GM23338 (cell line): ENCODE results near the gene PLEKHG4B. TPM values are rescaled to one million over a fixed set of nuclear protein-coding genes. Genes with fewer than 3 reads are reported as not detected.
"Not testable (repeated sequence)": the region's sequence is repeated elsewhere in the genome, so short reads cannot be mapped to it uniquely, and the experiment has no call there.

Experiments
- ATAC-seq: fragments of 200-7000 bp; cut with Tn5 transposase; 3 replicates; pipeline ENCODE4 v1.9.1; 2020
- DNase-seq: peaks from one replicate; pipeline ENCODE4 v3.0.0-alpha.2; 2015; ENCODE audit warnings: low spot score
- H2AFZ ChIP-seq: fragments of 200-600 bp; sonication (generic); 2 replicates; pipeline ENCODE4 v1.8.0; 2016; ENCODE audit warnings: antibody characterized with exemption, mild to moderate bottlenecking, moderate library complexity
- H3F3A ChIP-seq: fragments of 200-600 bp; sonication (generic); replicated peaks from 2 replicates; pipeline ENCODE4 v1.8.0; 2017; ENCODE audit warnings: antibody characterized with exemption, mixed run types, low read depth
- H3K27ac ChIP-seq: fragments of 200-600 bp; sonication (generic); 2 replicates; pipeline ENCODE4 v1.6.1; 2016; ENCODE audit warnings: low read depth
- H3K27me3 ChIP-seq: fragments of 200-600 bp; sonication (generic); 2 replicates; pipeline ENCODE4 v1.8.0; 2016; ENCODE audit warnings: mild to moderate bottlenecking, mixed run types, moderate library complexity; ENCODE audit not compliant: insufficient read depth
- H3K36me3 ChIP-seq: fragments of 200-600 bp; sonication (generic); 2 replicates; pipeline ENCODE4 v1.8.0; 2016; ENCODE audit warnings: mild to moderate bottlenecking; ENCODE audit not compliant: insufficient read depth
- H3K4me1 ChIP-seq: fragments of 200-600 bp; sonication (generic); 2 replicates; pipeline ENCODE4 v1.8.0; 2016; ENCODE audit warnings: mild to moderate bottlenecking, moderate library complexity; ENCODE audit not compliant: insufficient read depth
- H3K4me2 ChIP-seq: fragments of 200-600 bp; sonication (generic); 2 replicates; pipeline ENCODE4 v1.7.1; 2017; ENCODE audit warnings: mixed run types
- H3K4me3 ChIP-seq: fragments of 200-600 bp; sonication (generic); 2 replicates; pipeline ENCODE4 v1.6.1; 2016; ENCODE audit warnings: mixed run types
- H3K79me2 ChIP-seq: fragments of 200-600 bp; sonication (generic); replicated peaks from 2 replicates; pipeline ENCODE4 v1.8.0; 2017; ENCODE audit warnings: mild to moderate bottlenecking; ENCODE audit not compliant: insufficient read depth
- H3K9me2 ChIP-seq: fragments of 200-600 bp; sonication (generic); 2 replicates; pipeline ENCODE4 v1.8.0; 2017; ENCODE audit not compliant: insufficient read depth
- H4K20me1 ChIP-seq: fragments of 200-600 bp; sonication (generic); replicated peaks from 2 replicates; pipeline ENCODE4 v1.8.0; 2017; ENCODE audit warnings: mild to moderate bottlenecking; ENCODE audit not compliant: insufficient read depth
- H3K27ac Mint-ChIP-seq: 2 replicates; pipeline ENCODE4 v1.8.0; 2020; ENCODE audit warnings: inconsistent platforms, mild to moderate bottlenecking, moderate library complexity, mixed read lengths
- H3K27me3 Mint-ChIP-seq: 3 replicates; pipeline ENCODE4 v1.8.0; 2022; ENCODE audit warnings: low read depth, mild to moderate bottlenecking, moderate library complexity, mixed read lengths, inconsistent platforms; ENCODE audit not compliant: insufficient read depth, poor library complexity
- H3K36me3 Mint-ChIP-seq: 3 replicates; pipeline ENCODE4 v1.8.0; 2021; ENCODE audit warnings: low read depth, mild to moderate bottlenecking, inconsistent platforms, moderate library complexity, mixed read lengths
- H3K4me1 Mint-ChIP-seq: 3 replicates; pipeline ENCODE4 v1.8.0; 2020; ENCODE audit warnings: mild to moderate bottlenecking, inconsistent platforms, mixed read lengths
- H3K4me3 Mint-ChIP-seq: 3 replicates; pipeline ENCODE4 v1.8.0; 2021; ENCODE audit warnings: moderate library complexity, mild to moderate bottlenecking, inconsistent platforms, mixed read lengths
- H3K9me3 Mint-ChIP-seq: 3 replicates; pipeline ENCODE4 v1.8.0; 2020; ENCODE audit warnings: moderate library complexity, mild to moderate bottlenecking, inconsistent platforms, mixed read lengths
- CTCF ChIP-seq, 2 experiments: fragments of 200-600 bp in 1 of 2; sonication (generic) in 1 of 2; conservative IDR thresholded peaks; 2 replicates each; pipeline versions ENCODE4 v1.5.1 to v1.6.1; 2016 to 2017; ENCODE audit warnings: antibody characterized with exemption in 2 of 2, low read depth in 2 of 2, mild to moderate bottlenecking in 2 of 2, moderate library complexity in 1 of 2
- REST ChIP-seq: IDR thresholded peaks from one replicate; pipeline ENCODE4 v1.6.1; 2018; ENCODE audit warnings: antibody characterized with exemption; ENCODE audit not compliant: unreplicated experiment
- polyA plus RNA-seq: library from polyadenylated mRNA; unstranded; fragments of >200 nt; fragmentation: Nextera tagmentation; extraction: Ambion mirVana; gene quantifications from 2 replicates; pipeline ENCODE4 v1.2.1, GENCODE V29; 2016
- total RNA-seq: library from RNA; depleted of rRNA; stranded (reverse); fragments of >200 nt; shearing (Covaris generic); gene quantifications from 2 replicates; pipeline ENCODE4 v1.2.3, GENCODE V29; 2014

The PLEKHG4B gene
- total and polyA plus RNA-seq, 2 experiments from 2014 or later = 33.5 to 54.8 TPM

- H3K4me3 Mint-ChIP-seq, H2AFZ ChIP-seq, ATAC-seq, H3K36me3 ChIP-seq, H3K4me2 ChIP-seq, H4K20me1 ChIP-seq, H3K79me2 ChIP-seq, H3K9me3 Mint-ChIP-seq, H3F3A ChIP-seq, H3K4me1 ChIP-seq, H3K27ac Mint-ChIP-seq, H3K4me3 ChIP-seq, H3K27ac ChIP-seq, DNase-seq, H3K27me3 ChIP-seq: not testable (repeated sequence)
- H3K9me2 ChIP-seq = 0 out of 2 replicates have a peak, but pooled peaks cover 13% of the 10 kb centered on the region
- Mint-ChIP-seq H3K4me1 (peaks cover 28% of the 10 kb centered on the region), H3K27me3 (peaks cover 11% of the 10 kb centered on the region), H3K36me3 (peaks cover 14% of the 10 kb centered on the region)
Measured at GRCh38 chr5:73181-73447, 18.9 kb upstream of the PLEKHG4B start.

- TF ChIP-seq REST (no peak), CTCF (conservative IDR thresholded peaks at IDR 0.05; ENCODE audit: low read depth in 2 of 2) (no peak)
- Mint-ChIP-seq H3K27me3 (peaks cover 14% of the 10 kb centered on the region), H3K4me1 (peaks cover 33% of the 10 kb centered on the region), H3K36me3 (peaks cover 6% of the 10 kb centered on the region), H3K9me3 (peaks cover 6% of the 10 kb centered on the region; the same call in 1 of the 3 replicates), H3K27ac (peak overlapping the region; percentile 1; the same call in 1 of the 2 replicates), H3K4me3 (no peak overlapping the region)
- H3K4me3 ChIP-seq = no peak overlapping the region
- 0 out of 2 replicates have a peak, but pooled peaks cover 3% of the 10 kb centered on the region for H4K20me1 ChIP-seq
- DNase-seq = no peak
- no peaks in the 10 kb centered on the region for H3K79me2 ChIP-seq
- H3K9me2 ChIP-seq = 0 out of 2 replicates have a peak, but pooled peaks cover 12% of the 10 kb centered on the region
- peak; percentile 23 for ATAC-seq
- H3K36me3 ChIP-seq = no peaks in the 10 kb centered on the region
- H3K4me1 ChIP-seq = peaks cover 4% of the 10 kb centered on the region; the same call in 1 of the 2 replicates
- H2AFZ ChIP-seq = no peak overlapping the region
- no peak overlapping the region for H3K27ac ChIP-seq
- H3K27me3 ChIP-seq = no peaks in the 10 kb centered on the region
- no peak overlapping the region for H3K4me2 ChIP-seq
- 0 out of 2 replicates have a peak, but pooled peaks cover 5% of the 10 kb centered on the region for H3F3A ChIP-seq
Measured at GRCh38 chr5:73768-74502, 18.0 kb upstream of the PLEKHG4B start.
